Activated gamma-delta T cell treated with anti-CD3 and anti-CD28 coated beads, Interleukin-2, amount 50 U/mL, for 16 hours (primary cell): ENCODE data around the gene PPP1R15B.
A peak's percentile ranks its signal among the peaks of the same experiment; 100 is the strongest.

ENCODE experiments used
- DNase-seq: peaks from one replicate; pipeline ENCODE4 v3.0.0-alpha.2; 2020; ENCODE audit warnings: low read depth

PPP1R15B gene

GRCh38 chr1:204411451-204412204, at the start of gene PPP1R15B:
Gene PPP1R15B (minus strand): TSS chr1:204411817. CDS start chr1:204411411, 406 bp downstream.
- DNase-seq = peak; percentile 97

DNA sequence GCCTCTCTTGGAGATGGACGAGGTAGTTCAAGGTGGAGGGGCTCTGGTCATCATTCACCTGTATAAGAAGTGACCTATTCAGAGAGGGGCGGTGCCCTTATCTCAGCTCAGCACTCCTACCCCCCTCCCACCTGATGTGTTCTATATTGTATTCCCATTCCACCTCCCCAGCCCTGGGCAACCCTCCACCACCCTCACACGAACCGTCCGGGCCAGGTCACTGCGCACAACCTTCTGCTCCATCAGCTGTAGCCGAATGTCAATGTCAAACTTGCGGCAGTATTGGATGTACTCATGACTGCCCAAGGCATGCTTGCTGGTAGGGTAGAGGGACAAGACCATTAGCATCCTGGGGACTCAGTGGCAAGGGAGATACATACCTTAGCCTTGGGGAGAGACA, 48.7 kb upstream of the PPP1R15B start:
- DNase-seq = no peak

GRCh38 chr1:204459706-204460105, 48.1 kb upstream of the PPP1R15B start:
- no peak for DNase-seq

DNA sequence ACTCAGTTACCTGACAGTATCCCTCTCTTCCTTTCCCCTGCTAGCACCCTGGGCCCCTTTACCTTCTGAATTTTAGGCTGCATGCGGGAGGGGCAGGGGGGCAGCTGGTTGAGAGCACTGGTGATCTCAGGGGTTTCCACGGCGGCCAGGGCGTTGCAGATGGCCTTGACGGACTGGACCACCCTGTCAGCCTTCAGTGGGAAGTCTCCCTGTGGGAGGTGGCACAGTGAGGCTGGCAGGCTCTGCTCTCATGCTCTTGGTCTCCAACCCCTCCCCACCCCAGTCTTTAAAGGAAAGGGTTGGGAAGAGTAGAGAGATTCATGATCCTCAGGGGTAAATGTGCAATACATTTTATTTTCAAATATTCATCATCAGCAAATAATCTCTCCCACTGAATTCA, 46.0 kb upstream of the PPP1R15B start:
- DNase-seq = no peak

GRCh38 chr1:204456826-204457442, 45.3 kb upstream of the PPP1R15B start:
- no peak for DNase-seq

DNA sequence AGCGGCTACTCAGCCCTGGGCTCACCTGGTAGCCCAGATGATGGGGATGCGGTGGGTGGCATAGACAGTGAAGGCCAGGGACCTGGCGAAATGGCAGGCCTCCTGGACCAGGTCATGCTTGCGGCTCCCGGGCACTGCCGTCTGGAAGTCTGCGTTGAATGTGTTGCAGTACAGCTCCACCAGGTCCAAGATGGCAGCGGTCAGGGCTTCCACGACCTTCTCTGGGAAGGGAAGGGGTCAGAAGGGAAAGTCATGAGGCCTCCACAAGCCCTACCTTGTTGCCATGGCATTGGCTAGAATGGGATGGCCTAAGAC, 44.2 kb upstream of the PPP1R15B start:
- no peak for DNase-seq

DNA sequence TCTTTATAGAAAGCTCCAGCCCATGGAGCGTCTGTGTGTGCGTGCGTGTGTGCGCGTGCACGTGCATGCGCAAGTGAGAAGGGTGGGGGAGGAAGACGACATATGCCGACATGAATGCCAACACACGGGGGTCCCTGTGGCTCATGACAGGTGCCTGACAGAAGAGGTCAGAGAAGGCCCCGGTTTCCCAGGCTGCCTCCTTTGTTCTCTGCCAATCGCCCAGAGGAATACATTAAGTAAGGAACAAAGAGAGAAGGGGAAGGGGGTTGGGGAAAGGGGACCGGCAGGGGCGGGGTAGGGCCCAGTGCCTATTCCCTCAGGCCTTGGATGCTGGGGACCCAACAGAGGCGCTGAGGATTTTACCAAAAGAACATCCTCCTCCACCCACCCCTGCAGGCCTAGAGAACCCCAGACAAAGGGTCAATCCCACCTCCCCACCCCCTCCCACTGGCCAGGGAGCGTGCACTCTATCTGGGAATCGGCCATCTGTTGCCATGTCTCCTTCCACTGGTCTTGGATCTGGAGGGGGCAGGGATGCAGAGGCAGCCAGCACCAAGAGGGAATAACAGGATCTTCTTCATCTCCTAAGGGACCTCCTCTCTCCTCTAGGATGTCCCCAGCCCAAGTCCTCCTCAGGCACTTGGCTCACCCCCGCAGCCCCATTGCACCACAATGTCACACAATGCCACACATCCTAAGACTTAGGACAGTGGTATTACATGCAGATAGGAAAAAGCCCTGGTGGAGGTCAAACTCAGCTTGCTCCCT, 43.6 kb upstream of the PPP1R15B start:
- DNase-seq = no peak

DNA sequence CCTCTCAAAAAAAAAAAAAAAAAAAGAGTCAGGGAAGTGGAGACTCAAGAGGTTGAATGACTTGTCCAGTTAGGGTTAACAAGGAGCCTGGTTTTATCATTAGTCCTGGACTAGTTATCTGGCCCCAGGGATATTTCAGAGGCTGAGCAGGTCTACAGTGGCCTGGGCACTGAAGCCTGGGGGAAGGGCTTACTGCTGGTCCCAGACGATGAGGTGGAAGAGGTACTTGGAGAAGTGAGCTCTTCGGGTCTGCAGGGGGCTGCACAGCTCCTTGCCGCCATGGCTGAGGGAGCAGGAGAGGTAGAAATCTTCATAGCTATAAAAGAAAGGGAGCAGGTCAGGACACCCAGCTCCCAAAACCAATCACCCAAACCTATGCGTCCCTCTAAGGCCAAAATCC, 42.9 kb upstream of the PPP1R15B start:
- DNase-seq = no peak

- peak; percentile 80 for DNase-seq
Measured at GRCh38 chr1:204453141-204453772, 41.6 kb upstream of the PPP1R15B start.

DNA sequence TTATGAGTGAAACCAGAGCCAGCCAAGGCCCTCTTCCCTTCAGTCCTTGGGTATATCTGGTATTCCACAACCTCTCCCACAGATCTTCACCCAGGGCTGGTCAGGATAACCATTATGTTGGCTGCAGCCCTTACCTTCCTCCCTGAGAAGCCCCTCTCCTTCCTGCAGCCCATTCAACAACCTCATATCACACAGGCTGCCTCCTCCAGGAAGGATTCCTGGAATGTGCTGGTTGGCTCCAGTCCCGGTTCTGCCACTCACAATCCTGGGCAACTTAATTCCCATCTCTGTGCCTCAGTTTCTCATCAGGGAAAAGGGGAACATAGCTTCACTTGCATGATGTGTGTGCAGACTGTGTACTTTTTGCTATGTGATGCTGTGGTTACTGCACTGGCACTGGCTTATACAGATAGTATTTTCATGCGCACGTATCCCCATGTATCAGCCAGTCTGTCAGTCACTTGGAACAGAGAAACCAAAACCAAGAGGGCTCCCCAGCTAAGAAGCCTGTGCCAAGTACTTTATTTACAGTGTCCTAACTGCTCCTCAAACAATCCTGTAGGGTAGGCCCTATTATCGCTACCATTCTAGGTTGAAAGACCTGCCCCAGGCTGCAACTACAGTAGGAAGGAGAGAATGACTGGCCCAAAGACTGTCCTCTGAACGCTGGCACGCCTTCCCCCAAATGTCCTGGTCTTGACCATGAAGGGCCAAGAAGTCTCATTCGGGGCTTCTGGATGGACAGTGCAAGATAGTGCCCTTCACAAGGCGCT, 39.9 kb upstream of the PPP1R15B start:
- no peak for DNase-seq

DNA sequence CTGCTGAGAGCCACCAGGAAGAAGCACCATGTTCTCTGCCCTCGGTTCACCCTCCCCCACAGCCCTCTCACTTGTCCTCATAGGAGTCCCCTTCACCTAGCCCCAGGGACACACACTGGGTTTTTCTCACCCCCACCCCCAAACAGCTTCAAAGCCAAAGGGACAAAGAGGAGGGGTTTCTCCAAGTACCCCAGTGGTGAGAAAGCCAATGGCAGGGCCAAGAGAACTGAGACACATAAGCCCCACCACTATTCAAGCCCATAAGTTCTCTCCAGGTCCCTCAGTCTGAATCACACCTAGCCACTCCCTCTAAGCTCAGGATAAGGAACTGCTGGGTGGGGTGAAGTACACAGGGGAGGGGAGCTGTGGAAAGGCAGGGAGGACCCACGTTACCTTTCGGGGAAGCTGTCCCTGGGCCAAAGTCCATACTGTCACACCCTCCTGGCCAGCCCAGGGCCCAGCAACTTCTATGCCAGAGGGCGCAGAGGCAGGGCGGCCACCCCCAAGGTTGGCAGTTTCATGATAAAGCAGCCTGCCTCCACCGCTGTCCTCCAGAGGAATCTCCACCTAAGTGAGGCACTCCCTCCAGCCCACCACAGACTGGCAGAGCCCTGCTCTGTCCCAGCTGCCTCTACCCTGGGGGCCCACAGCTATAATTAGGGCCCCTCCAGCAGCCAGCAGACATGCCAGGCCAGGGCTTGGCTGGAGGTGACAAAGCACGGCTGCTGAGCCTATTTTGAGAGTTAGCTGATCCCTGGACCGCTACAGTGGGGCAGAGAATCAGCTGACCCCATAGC, 39.0 kb upstream of the PPP1R15B start:
- DNase-seq = no peak

- DNase-seq = no peak
Measured at GRCh38 chr1:204449678-204450280, 38.2 kb upstream of the PPP1R15B start.

DNA sequence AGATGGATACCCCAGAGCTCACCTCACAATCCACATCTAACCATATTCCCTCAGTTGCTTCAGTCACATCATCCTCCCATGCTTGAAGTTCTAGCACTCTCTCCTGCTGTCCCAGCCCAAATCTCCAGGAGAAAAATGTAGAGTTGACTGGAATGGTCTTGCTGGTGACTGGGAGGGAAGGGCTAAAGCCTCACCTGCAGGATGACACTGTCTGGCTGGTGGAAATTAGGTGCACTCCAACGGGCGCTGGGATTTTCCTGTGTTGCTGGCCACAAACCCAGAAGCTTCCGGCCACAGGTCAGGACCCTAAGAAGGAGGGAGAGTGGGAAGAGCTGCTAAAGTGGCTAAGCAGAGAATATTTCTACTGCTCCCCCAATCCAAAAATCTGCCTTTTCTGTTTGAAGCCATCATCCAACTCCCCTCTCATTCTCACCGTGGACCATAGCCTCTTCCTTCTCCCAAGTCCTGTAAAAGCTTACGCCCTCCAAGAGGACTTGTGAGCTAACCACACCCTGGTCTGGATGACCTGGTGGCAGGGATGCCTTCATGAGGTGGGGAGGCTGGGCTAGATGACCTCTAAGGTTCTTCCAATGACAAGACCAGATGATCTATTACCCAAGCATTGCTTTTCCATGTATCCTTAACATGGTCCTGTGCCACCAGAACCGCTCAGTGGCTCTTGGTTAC, 37.5 kb upstream of the PPP1R15B start:
- DNase-seq = no peak

DNA sequence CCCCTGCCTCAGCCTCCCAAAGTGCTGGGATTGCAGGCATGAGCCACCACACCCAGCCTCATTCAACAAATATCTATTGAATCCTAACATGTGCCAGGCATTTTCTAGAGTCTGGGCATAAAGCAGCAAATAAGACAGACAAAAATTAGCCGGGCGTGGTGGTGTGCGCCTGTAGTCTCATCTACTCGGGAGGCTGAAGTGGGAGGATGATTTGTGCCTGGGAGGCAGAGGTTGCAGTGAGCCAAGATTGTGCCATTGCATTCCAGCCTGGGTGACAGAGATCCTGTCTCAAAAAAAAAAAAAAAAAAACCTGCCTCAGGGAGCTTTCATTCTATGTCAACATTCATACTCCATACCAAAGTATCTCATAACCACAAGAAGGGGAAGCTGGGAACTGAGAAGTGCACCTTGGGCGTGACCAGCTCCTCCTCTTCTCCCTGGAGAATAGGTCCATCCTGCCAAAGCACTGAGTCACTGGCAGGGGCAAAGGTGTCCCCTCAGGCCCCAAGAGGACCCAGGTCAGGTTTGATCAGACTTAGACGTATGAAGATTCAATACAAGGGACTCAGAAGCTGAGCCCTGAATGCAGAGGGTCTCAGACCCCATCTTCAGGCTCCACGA, 36.8 kb upstream of the PPP1R15B start:
- DNase-seq = no peak

GRCh38 chr1:204447736-204448135, 36.1 kb upstream of the PPP1R15B start:
- DNase-seq = no peak

DNA sequence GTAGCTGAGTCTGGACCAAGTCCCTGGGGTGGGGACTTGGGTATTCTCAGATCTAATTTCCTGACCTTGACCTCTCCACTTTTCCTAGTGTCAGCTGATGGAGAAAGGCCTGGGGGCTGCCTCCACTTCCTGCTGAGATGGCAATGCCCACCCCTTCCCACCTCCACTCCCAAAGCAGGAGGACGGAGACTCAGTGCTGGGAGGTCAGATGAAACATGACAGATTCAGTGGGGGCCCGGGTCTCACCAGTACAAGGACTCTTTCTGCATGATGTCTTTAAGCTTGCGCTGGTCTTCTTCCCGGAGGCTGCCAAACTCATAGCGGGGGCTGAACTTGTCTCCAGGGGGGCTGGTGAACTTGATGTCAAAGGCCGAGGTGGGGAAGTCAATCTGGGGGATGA, 35.6 kb upstream of the PPP1R15B start:
- no peak for DNase-seq

GRCh38 chr1:204446413-204447111, 34.9 kb upstream of the PPP1R15B start:
- DNase-seq = peak; percentile 71

- no peak for DNase-seq
Measured at GRCh38 chr1:204445860-204446412, 34.3 kb upstream of the PPP1R15B start.
